Hepatocyte (in vitro differentiated cells): ENCODE results near the gene PRC1.
"Not testable (repeated sequence)": the region's sequence is repeated elsewhere in the genome, so short reads cannot be mapped to it uniquely, and the experiment has no call there.

Experiments used
- EZH2phosphoT487 ChIP-seq: fragments of 200-600 bp; sonication (generic); IDR thresholded peaks from one replicate; pipeline ENCODE4 v1.6.1; 2018; ENCODE audit warnings: antibody characterized with exemption, mild to moderate bottlenecking, low read depth, moderate library complexity; ENCODE audit not compliant: unreplicated experiment, severe bottlenecking
- TF ChIP-seq, protein P1 (sequence below): fragments of 200-600 bp; sonication (generic); IDR thresholded peaks from 2 replicates; pipeline ENCODE4 v1.5.1; 2016; ENCODE audit warnings: antibody characterized with exemption, mild to moderate bottlenecking; ENCODE audit not compliant: poor library complexity

GRCh38 chr15:90928106-90928505 lies 66.2 kb downstream of the PRC1 start:
- not testable (repeated sequence) for TF ChIP-seq EZH2phosphoT487
- TF ChIP-seq, protein P1, sequence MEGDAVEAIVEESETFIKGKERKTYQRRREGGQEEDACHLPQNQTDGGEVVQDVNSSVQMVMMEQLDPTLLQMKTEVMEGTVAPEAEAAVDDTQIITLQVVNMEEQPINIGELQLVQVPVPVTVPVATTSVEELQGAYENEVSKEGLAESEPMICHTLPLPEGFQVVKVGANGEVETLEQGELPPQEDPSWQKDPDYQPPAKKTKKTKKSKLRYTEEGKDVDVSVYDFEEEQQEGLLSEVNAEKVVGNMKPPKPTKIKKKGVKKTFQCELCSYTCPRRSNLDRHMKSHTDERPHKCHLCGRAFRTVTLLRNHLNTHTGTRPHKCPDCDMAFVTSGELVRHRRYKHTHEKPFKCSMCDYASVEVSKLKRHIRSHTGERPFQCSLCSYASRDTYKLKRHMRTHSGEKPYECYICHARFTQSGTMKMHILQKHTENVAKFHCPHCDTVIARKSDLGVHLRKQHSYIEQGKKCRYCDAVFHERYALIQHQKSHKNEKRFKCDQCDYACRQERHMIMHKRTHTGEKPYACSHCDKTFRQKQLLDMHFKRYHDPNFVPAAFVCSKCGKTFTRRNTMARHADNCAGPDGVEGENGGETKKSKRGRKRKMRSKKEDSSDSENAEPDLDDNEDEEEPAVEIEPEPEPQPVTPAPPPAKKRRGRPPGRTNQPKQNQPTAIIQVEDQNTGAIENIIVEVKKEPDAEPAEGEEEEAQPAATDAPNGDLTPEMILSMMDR: not testable (repeated sequence)
